Heart left ventricle (tissue), 13 donors: ENCODE measurements around the gene EHD2.

Source experiments
- POLR2A ChIP-seq, 2 donors: fragments of 450-650 bp; IDR thresholded peaks; one replicate each; pipeline ENCODE4 v1.6.1; 2017; ENCODE audit warnings: antibody characterized with exemption in 2 of 2, mild to moderate bottlenecking in 2 of 2, moderate library complexity in 2 of 2
- TF ChIP-seq, protein P1 (sequence below), 12 donors: fragments of 200-600 bp; sonication (generic) in 4 of 12; IDR thresholded peaks; one replicate each; pipeline versions ENCODE4 v1.5.0 to v1.8.0; 2018 to 2022; ENCODE audit warnings: antibody characterized with exemption in 12 of 12, mild to moderate bottlenecking in 5 of 12
- donor health status: ischemic (EF 13 %, LVEDD 7.1; RV severe dilation, severe dysfunction).
- donor health status: DM: no; HTN: yes; CAD: no.
- donor health status: DM: no; HTN: no; CAD: no.
- donor health status: ischemic (EF 25% LVEDD 6.9; RV normal size, moderate dysfunction).
- donor health status: ischemic (EF 25% LVEDD 5.7; RV mildly dilated, moderate dysfunction).
- donor health status: ischemic (EF 35%, LVEDD 5.7; RV mildly dilated, moderate dysfunction).
- donor health status: nonischemic (EF 11% LVEDD 7.7; RV severe dilation, severe dysfunction).
- donor health status: DM: yes; HTN: yes; CAD: no.
- donor health status: PGD.
- donor health status: ischemic (EF 29% LVEDD 5.4; RV normal size, mild dysfunction).
- donor health status: nonischemic (EF 23%, LVEDD 6.1; RV moderate dilation, normal function).

DNA sequence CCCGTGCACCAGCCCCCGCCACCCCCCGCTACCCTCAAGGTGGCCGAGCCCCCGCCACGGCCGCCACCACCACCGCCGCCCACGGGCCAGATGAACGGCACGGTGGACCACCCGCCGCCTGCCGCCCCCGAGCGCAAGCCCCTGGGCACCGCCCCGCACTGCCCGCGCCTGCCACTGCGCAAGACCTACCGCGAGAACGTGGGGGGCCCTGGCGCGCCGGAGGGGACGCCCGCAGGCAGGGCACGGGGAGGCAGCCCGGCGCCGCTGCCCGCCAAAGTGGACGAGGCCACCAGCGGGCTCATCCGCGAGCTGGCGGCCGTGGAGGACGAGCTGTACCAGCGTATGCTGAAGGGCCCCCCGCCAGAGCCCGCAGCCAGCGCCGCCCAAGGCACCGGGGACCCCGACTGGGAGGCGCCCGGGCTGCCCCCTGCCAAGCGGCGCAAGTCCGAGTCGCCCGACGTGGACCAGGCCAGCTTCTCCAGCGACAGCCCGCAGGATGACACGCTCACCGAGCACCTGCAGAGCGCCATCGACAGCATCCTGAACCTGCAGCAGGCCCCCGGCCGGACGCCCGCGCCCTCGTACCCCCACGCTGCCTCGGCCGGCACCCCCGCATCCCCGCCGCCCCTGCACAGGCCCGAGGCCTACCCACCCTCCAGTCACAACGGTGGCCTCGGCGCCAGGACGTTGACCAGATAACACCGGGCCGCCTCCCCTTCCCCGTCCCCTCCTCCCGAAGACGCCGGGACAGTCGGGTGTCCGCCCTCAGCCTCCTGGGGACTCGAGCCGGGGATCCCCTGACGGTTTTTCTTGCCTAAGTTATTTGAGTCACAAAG lies 11.3 kb upstream of the EHD2 start:
- TF ChIP-seq, protein P1, sequence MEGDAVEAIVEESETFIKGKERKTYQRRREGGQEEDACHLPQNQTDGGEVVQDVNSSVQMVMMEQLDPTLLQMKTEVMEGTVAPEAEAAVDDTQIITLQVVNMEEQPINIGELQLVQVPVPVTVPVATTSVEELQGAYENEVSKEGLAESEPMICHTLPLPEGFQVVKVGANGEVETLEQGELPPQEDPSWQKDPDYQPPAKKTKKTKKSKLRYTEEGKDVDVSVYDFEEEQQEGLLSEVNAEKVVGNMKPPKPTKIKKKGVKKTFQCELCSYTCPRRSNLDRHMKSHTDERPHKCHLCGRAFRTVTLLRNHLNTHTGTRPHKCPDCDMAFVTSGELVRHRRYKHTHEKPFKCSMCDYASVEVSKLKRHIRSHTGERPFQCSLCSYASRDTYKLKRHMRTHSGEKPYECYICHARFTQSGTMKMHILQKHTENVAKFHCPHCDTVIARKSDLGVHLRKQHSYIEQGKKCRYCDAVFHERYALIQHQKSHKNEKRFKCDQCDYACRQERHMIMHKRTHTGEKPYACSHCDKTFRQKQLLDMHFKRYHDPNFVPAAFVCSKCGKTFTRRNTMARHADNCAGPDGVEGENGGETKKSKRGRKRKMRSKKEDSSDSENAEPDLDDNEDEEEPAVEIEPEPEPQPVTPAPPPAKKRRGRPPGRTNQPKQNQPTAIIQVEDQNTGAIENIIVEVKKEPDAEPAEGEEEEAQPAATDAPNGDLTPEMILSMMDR (IDR thresholded peaks at IDR 0.05): no peak
- no peak for TF ChIP-seq POLR2A (IDR thresholded peaks at IDR 0.05)
